CD4-positive, alpha-beta T cell treated with Interleukin-6 for 4 hours (primary cell): ENCODE results near the gene USF2.
A peak's percentile ranks its signal among the peaks of the same experiment; 100 is the strongest.

Source experiments
- DNase-seq: peaks from one replicate; pipeline ENCODE4 v3.0.0-alpha.2; 2020; ENCODE audit warnings: mixed read lengths

USF2 gene

DNA sequence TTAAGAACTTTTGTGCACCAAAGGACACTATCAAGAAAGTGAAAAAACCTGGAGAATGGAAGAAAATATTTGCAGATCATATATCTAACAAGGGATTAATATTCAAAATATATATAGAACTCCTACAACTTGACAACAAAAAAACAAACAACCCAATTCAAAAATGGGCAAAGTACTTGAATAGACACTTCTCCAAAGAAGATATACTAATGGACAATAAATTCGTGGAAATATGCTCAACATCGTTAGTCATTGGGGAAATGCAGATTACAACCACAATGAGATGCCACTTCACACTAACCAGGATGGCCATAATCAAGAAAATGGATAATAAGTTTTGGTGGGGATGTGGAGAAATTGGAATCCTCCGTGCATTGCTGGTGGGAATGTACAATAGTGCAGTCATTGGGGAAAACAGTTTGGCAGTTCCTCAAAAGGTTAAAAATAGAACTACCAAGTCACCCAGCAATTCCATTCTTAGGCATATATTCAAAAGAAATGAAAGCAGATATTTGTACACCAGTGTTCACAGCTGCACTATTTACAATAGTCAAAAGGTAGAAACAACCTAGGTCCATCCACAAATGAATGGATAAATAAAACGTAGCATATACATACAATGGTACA is 22.2 kb upstream of the USF2 start:
- DNase-seq, result no peak

DNA sequence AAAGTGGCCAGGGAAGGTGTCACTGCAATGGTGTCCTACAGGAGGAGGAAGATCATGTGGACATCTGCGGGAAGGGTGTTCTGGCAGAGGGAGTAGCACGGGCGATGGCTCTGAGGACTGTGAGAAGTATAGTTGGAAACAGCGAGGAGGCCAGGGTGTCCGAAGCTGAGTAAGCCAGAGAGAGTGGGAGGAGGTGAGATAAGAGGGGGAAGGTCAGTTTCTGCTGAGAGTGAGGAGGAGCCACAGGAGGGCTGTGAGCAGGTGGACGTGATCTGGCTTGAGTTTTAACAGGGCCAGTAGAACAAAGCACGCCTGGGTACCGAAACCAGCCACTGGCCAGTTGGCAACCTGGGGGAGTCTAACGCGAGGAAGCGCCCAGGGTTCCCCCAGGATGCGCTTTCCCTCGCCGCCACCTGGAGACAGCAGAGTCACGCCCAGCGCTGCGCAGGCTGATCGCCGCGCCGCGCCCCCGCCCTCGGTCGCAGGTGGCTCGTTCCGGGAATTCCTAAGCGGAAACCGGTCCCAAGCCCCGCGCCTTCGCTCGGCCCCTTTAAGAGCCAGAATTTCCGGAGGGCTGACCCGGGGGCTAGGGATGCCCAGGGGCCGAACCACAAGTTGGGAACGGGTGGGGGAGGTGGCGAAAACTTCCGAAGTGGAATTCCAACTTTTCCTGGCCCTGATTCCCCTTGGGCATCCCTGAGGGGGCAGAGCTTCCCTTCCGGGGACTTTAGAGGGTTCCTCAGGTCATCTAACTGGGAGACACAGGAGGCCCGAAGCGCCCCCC is 21.0 kb upstream of the USF2 start:
- DNase-seq, result peak; percentile 70

GRCh38 chr19:35248310-35249145 is 20.2 kb upstream of the USF2 start, which contains the start of gene LSR:
Gene LSR, plus strand, starts transcription at chr19:35249002. Its CDS starts 21 bp downstream, at chr19:35249023.
- DNase-seq, result peak; percentile 80

DNA sequence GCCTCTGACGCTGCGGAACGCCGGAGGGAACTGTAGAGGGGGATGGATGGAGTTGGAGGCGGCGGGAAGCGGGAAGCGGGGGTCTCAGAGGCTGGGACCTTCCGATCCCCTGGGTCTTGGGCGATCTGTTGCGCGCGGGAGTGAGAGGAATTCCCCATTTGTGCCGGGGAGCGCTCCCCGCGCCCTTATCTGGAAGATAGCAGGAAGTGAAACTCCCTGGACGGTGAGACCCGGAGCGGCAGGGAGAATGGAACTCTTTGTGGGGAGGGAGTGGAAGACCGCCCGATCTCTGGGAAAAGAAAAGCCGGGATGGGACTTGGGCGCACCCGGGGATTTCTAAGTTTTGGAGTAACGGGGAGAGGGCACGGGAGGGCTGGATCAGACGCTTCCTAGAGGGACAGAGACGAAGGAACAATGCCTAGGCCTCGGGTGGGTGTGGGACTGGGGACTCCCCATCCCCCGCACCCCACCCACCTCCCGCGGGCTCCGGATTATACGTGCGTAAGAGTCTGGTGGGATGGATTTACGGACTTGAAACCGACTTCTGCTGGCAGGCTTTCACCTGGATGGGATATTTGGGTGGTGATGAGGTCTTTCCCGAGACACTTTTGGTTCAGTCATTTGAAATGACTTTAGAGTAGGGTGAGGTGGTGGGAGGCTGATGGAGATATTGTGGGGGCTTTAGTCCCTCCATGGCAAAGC is 19.5 kb upstream of the USF2 start:
- no peak for DNase-seq

DNA sequence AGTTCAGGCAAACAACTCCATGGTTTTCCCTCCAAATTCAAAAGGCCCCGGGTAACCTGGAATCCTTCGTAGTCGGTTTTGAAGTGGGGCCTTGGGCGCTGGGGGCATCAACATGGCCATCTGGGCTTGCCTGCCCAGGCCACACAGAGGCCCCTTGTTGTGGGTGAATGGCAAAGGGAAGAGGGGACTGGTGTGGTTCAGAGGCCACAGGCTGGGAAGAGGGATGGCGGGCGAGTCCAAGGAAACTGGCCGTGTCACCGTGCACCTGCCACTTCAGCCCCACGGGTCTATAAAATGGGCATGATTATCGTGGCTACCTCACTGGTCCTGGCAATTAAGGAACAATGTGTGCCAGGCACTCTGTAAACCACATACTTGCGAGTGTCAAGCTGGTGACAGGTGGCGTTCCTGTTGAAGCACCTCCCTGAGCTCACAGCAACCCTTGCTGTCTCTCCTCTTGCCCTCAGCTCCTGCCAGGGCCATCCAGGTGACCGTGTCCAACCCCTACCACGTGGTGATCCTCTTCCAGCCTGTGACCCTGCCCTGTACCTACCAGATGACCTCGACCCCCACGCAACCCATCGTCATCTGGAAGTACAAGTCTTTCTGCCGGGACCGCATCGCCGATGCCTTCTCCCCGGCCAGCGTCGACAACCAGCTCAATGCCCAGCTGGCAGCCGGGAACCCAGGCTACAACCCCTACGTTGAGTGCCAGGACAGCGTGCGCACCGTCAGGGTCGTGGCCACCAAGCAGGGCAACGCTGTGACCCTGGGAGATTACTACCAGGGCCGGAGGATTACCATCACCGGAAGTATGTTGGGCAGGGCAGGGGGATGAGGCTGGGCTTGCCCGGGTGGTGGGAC is 18.7 kb upstream of the USF2 start:
- DNase-seq, result no peak

DNA sequence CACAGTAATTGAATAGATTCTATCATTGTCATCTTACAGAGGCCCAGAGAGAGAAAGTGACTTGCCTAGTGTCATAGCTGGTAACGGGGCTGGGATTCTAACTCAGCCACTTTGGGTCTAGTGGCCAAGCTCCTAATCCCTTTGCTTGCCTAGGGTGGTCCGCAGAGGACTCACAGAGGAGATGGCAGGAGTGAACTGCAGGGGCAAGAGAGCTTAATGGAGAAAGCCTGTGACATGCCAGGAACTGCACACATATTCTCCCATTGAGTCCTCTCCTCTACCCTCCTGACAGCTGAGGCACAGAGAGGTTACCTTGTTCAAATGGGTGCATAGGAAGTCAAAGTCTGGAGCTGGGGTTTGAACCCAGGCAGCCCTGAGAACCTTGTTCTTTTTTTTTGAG is 17.3 kb upstream of the USF2 start:
- DNase-seq, result no peak

DNA sequence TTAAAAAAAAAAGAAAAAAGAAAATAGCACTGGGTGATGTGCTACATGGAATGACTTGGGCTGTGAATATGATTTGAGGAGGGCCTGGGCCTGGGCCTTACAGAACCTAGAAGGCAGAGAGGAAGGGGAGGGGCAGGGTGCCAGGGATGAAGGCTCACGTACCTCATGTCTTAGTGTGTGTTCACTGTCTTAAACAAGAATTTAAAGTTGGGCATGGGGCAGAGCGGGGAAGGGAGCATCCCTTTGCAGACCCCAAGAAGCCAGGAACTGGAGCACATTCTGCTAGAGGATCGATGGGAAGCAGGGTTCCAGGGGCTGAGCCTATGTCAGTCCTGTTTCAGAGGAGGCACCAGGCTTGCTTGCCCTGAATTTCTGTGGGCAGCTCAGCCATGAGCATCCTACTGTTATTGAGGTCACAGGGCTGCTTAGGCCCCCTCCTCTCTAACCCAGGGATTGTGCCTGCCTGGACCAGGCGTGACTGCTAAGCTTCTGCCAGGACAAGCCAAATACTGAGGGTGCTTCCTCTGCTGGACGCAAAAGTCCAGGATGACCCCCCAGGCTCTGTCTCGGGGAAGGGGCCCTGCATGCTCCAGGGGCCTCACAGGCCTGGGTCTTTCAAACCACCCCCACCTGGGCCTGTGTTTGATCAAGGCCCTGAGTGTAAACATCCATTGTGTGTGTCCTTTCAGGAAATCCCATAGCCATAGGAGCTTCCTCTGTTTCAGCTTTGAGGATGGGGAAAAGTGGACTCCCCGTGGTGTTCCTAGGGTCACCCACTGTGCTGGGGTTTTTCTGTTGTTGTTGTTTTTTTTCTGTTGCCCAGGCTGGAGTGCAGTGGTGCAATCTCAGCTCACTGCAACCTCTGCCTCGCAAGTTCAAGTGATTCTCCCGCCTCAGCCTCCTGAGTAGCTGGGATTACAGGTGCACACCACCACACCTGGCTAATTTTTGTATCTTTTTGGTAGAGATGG is 15.2 kb upstream of the USF2 start:
- no peak for DNase-seq

DNA sequence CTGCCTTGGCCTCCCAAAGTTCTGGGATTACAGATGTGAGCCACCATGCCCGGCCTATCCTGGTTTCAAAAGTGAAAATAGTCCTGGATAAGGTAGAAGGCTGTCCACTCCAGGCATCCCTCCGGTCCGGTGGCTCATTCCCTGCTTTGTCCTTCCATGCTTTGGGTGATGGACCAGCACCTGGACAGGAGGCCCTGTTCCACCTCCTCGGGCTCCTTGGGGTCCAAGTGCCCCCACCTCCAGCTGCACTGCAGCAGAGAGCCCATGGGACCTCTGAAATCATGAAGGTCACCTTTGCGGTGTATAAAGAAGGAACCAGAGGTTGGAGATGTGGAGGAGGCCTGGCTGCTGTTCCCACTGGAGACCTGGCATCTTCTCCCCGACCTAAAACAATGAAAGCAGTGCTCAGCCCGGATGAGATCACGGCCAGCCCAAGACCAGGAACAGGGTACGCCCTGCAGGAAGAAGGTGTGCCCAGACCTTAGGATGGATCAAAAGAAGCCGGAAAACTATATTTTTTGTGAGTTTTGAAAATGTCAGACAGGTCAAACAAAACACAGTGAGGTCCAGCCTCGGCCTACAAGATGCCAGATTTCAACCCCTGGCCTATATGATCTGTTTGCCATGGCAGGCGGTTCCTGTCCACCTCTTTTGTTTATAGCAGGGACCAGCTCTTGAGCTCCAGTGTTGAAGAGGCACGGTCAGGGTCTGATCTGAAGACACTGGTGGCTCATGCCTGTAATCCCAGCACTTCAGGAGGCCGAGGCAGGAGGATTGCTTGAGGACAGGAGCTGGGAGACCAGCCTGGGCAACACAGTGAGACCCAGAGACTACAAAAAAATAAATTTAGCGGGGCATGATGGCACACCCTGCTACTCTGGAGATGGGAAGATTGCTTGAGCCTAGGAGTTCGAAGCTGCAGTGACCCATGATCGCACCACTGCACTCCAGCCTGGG is 14.1 kb upstream of the USF2 start:
- DNase-seq, result no peak

GRCh38 chr19:35256566-35256965 is 12.2 kb upstream of the USF2 start:
- DNase-seq, result no peak

GRCh38 chr19:35257113-35257461 is 11.7 kb upstream of the USF2 start:
- DNase-seq, result no peak

DNA sequence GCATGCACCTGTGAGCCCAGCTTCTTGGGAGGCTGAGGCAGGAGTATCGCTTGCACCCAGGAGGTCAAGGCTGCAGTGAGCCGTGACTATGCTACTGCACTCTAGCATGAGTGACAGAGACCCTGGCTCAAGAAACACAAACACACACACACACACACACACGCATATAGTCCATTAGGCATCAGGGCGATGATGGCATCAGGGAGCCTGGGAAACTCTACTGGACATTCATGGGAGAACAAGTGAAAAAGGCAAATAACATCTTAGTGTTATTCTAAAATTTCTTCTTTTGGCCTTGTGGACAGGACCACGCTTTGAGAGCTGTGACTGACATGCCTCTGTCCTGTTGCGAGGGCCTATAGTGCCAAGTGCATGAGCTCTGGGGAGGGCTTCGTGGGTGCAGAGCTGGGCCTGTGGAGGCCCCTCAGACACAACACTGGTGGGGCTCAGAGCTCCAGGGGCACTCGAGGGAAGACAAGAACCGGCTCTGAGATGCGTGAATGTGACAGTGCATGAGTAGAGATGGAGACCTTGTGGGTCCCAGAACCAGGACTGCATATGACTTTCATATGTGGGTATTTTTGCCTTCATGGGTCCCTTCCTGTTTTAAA is 8.0 kb upstream of the USF2 start:
- no peak for DNase-seq

DNA sequence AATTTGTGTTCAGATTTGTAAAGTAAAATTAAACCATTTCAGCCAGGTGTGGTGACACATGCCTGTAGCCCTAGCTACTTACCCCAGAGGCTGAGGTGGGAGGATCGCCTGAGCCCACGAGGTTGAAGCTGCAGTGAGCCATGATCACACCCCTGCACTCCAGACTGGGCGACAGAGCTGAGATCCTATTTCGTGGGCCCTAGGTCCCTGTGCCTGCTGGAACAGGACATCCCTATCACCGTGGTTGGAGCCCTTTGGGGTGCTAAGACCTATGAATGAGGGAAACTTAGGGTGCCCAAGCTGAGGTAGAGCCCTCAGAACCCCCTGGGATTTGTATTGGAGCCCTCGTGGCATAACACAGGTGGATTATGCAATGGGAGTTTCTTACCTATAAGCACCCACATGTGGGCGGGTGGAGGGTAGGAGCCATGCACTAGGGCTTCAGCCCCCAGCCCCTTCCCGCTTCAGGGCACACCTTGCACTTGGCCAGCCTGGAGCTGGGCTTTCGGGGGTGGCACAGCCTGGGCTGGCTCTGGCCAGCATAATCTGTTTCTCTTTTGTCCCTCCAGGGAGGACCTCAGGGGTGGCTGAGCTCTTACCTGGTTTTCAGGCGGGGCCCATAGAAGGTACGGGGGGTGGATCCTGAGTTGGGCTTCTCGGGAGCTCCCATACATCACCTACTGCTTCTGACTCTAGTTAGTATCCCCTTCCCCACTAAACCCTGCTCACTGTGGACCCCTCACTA is 7.2 kb upstream of the USF2 start:
- DNase-seq, result no peak

DNA sequence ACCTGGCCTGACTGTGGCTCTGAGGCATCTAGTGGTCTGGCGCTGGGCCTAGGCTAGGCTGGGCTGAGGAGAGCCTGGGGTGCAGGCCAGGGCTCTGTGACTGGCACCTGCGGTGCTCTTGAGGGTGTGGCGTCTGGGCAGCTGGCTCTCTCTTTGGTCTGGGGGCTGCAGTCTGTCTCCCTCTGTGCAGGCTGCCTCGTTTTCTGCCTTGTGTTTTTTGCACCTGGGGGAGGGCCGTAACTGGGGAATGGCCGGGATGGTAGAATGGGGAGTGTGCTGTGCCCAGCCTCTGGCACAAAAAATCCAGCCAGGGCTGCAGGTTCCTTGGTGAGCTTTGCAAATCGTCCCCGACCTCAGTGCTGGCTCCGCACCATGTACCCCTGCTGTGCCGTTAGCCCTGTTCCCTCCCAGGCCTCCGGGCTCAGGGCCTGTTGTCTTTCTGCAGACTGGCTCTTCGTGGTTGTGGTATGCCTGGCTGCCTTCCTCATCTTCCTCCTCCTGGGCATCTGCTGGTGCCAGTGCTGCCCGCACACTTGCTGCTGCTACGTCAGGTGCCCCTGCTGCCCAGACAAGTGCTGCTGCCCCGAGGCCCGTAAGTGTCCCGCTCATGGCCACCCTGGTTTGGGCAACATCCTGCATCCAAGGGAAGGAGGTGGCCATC is 6.5 kb upstream of the USF2 start:
- no peak for DNase-seq

DNA sequence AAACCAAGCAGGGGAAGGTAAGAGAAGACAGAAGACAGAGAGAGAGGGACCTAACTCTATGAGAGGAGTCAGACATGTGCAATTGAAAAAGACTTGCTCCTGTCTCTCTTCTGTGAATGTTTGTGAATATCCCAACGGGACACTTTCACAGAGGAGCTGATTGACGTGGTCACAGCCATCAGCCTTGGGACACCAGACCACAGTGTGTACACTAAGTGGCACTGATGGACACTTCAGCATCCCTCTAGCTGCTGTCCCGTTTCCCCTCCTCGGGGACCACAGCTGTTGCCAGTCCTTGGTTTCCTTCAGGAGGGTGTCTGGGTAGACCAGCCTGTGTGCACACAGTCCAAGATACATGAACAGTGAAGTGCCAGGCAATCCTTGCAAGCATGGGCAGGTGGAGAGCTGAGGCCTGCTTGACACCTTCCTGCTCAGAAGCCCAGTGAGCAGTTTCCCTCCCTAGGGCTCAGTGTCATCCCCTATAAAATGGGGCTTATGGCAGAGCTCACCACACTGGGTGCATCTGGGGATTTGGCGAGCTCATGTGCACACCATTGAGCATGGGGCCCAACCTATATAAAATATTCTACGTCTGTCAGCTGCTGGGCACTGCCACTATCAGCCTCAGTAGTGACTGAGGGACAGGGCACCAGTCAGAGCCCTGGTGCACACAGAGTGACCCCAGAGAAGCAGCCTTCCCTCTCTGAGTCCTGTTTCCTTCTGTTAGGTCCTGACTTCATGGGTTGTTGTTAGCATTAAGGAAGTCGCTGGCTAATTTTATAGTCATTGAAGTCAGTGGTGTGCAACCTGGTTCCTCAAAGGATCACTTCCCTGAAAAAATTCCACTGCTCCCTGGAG is 4.3 kb upstream of the USF2 start:
- no peak for DNase-seq

DNA sequence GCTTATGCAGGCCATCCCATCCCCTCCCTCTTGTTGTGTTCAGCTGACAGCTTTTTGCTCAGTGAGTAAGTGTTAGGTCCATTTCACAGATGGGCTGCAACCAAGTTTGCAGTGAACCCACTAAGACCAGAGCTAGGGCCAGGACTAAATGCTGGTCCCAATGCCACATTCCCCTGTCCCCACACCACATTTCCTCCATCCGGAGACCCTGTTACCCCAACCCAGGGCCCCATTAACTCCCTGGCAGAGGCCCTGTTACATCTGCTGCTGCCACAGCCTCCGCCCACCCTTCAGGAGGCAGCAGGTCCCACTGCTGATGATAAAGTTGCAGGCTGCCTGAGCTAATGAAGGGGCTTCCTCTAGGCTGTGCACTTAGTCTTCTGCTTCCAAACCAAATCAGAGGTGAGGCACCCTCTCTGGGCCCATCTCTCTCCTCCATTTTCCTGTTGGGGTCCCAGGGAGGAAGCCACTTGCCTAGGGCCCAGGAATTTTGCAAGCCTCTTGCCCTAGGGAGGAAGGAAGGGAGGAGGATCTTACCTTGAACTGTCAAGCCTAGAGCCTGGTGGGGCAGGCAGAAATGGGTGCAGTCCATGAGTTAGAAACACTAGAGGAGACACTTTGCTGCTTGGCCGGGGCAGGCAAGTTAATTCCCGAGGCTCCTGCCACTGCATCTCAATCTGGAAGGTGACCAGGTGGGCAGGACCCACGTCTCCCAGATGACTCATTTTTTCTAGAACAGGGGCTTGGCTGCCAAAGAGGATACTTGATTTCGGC is 3.4 kb upstream of the USF2 start:
- DNase-seq, result no peak

DNA sequence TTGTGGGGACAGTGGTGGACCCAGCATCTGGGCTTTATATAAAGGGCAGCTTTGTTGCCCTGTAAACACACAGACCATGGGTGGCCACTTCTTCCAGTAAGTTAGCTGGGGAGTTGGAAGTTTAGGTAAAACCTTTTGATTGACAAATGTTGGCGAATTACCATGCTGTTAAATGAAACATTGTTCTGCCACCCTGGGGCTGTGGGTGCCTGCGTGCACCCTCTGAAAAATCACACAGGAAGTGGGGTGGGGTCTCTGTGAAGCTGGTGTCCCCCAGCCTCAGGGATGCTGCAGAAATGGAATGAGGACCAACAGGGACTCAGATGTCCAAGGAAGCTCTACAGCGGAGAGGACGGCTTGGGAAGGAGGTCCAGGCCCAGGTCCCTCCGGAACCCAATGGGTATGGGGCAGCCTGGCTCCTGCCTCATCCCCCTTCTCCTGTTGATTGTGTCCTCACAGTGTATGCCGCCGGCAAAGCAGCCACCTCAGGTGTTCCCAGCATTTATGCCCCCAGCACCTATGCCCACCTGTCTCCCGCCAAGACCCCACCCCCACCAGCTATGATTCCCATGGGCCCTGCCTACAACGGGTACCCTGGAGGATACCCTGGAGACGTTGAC is 2.8 kb upstream of the USF2 start:
- DNase-seq, result no peak
